ENCODE results near the gene FEZ2. TPM values are rescaled to one million over a fixed set of nuclear protein-coding genes. Genes with fewer than 3 reads are reported as not detected.
A peak's percentile ranks its signal among the peaks of the same experiment; 100 is the strongest.

Gene FEZ2
- 10 to 100 TPM; 11.0 to 17.3 (median 12.8) TPM for total RNA-seq
- 19.5 TPM for total RNA-seq (2013)
- total RNA-seq: 6.6 to 22.8 (median 13.8) reads per million in 29 experiments

GRCh38 chr2:36597532-36598377 lies at the start of gene FEZ2:
Gene FEZ2 (minus strand): TSS chr2:36598168. CDS start chr2:36598142, 26 bp downstream.
- Histone ChIP-seq H3K36me3 (ENCODE audit: control insufficient read depth in 2 of 2, extremely low read depth in 1 of 2, insufficient read depth in 1 of 2, low read length in 1 of 2) (peaks cover 0 to 2% of the 10 kb centered on the region in 2 donors), H3K27ac (ENCODE audit: low read length) (no peak within 1 kb of the TSS), H3K4me1 (ENCODE audit: control insufficient read depth in 1 of 2, extremely low read depth in 1 of 2, insufficient read depth in 2 of 2, low read length in 2 of 2) (peaks cover 0 to 21% of the 10 kb centered on the region in 2 experiments), H3K4me3 (ENCODE audit: control insufficient read depth in 1 of 2, extremely low read depth in 1 of 2, low read length in 1 of 2) (peak within 1 kb of the TSS; percentile 61 to 62), H3K27me3 (replicated peaks in 1 of 2; ENCODE audit: control insufficient read depth in 2 of 2, extremely low read depth in 1 of 2, insufficient read depth in 2 of 2, low read length in 1 of 2) (no peaks in the 10 kb centered on the region), H3K9me3 (no peaks in the 10 kb centered on the region)
- DNase-seq: peak; percentile 4 to 66 (median 36)
- under 1% methylated on average over 46 of the region's 81 CpGs for WGBS (ENCODE audit: insufficient coverage)
- Mint-ChIP-seq H3K4me3 (peak within 1 kb of the TSS; percentile 89 to 96 (median 91)), H3K27ac (peak within 1 kb of the TSS; percentile 63 to 87), H3K9me3 (no peaks in the 10 kb centered on the region), H3K36me3 (peaks cover 6% of the 10 kb centered on the region), H3K4me1 (peaks cover 36 to 46% (median 43%) of the 10 kb centered on the region in 3 donors), H3K27me3 (no peaks in the 10 kb centered on the region)
- ChIA-PET POLR2A (no interaction called here), CTCF (no interaction called here)
- peak; percentile 88 to 93 (median 91) for ATAC-seq (replicated peaks in 1 of 4)

DNA sequence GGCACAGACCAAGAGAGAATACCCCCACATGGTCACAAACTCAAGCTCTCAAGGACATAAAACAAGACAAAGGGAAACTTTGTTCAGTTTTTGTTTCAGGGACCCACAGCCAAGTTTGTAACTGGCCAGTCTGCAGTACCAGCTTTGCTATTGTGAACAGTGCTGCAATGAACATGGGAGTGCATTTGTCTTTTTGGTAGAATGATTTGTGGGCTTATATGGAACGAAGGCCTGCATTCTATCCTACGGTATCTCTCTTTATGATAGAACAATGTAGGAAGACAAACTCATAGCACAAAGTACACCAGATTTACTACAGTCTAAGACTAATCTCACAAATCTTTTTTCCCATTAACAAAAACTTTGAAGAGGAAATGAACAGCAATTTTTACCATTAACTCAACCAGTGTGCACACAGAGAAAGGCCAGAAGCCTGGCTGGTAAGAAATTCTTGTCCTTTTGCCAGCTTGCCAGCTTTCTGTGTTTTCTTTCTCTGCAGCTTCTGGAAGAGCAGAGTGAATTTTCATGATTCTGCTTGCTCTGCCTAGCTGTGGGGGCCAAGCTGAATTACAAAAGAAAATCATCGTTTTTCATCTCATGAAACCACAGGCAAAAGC lies 37.1 kb upstream of the FEZ2 start:
- CTCF ChIA-PET: interaction anchor here in 1 of 2 donors (0.6 kb wide), 1 partner anchor 18 kb away, joined by 3 read pairs; no protein-coding TSS in a partner anchor
- H3K4me1 ChIP-seq (ENCODE audit: control insufficient read depth in 1 of 2, extremely low read depth in 1 of 2, insufficient read depth in 2 of 2, low read length in 2 of 2): no peaks in the 10 kb centered on the region
- H3K36me3 ChIP-seq (ENCODE audit: control insufficient read depth in 2 of 2, extremely low read depth in 1 of 2, insufficient read depth in 1 of 2, low read length in 1 of 2): no peaks in the 10 kb centered on the region
- ATAC-seq (replicated peaks in 1 of 4): no peak
- Mint-ChIP-seq H3K27me3 (peaks cover 13 to 20% of the 10 kb centered on the region in 2 donors), H3K36me3 (no peaks in the 10 kb centered on the region), H3K9me3 (peaks cover 0 to 8% (median 3%) of the 10 kb centered on the region in 3 donors), H3K4me3 (no peak overlapping the region), H3K27ac (no peak overlapping the region), H3K4me1 (no peaks in the 10 kb centered on the region)
- no peak for DNase-seq
- WGBS (ENCODE audit: insufficient coverage): no CpG with 5 or more reads among the region's 3 CpGs
- H3K4me3 ChIP-seq (ENCODE audit: control insufficient read depth in 1 of 2, extremely low read depth in 1 of 2, low read length in 1 of 2): no peak overlapping the region
- POLR2A ChIA-PET: no interaction called here
- no peaks in the 10 kb centered on the region for H3K9me3 ChIP-seq
- no peak overlapping the region for H3K27ac ChIP-seq (ENCODE audit: low read length)
- H3K27me3 ChIP-seq (replicated peaks in 1 of 2; ENCODE audit: control insufficient read depth in 2 of 2, extremely low read depth in 1 of 2, insufficient read depth in 2 of 2, low read length in 1 of 2): peaks cover 0 to 14% of the 10 kb centered on the region in 2 experiments

GRCh38 chr2:36633470-36634092 lies 35.6 kb upstream of the FEZ2 start:
- POLR2A ChIA-PET: no interaction called here
- peaks cover 0 to 8% (median 3%) of the 10 kb centered on the region in 3 donors for H3K9me3 Mint-ChIP-seq
- H3K27me3 ChIP-seq (replicated peaks in 1 of 2; ENCODE audit: control insufficient read depth in 2 of 2, extremely low read depth in 1 of 2, insufficient read depth in 2 of 2, low read length in 1 of 2): peaks cover 0 to 12% of the 10 kb centered on the region in 2 experiments
- H3K4me3 ChIP-seq (ENCODE audit: control insufficient read depth in 1 of 2, extremely low read depth in 1 of 2, low read length in 1 of 2): no peak overlapping the region
- H3K27me3 Mint-ChIP-seq: peaks cover 9 to 17% of the 10 kb centered on the region in 2 donors
- H3K36me3 ChIP-seq (ENCODE audit: control insufficient read depth in 2 of 2, extremely low read depth in 1 of 2, insufficient read depth in 1 of 2, low read length in 1 of 2): no peaks in the 10 kb centered on the region
- no peaks in the 10 kb centered on the region for H3K9me3 ChIP-seq
- H3K27ac ChIP-seq (ENCODE audit: low read length): no peak overlapping the region
- no peak overlapping the region for H3K4me3 Mint-ChIP-seq
- no peak overlapping the region for H3K27ac Mint-ChIP-seq
- CTCF ChIA-PET: no interaction called here
- no CpG with 5 or more reads among the region's 2 CpGs for WGBS (ENCODE audit: insufficient coverage)
- DNase-seq: no peak
- H3K36me3 Mint-ChIP-seq: no peaks in the 10 kb centered on the region
- H3K4me1 Mint-ChIP-seq: no peaks in the 10 kb centered on the region
- no peaks in the 10 kb centered on the region for H3K4me1 ChIP-seq (ENCODE audit: control insufficient read depth in 1 of 2, extremely low read depth in 1 of 2, insufficient read depth in 2 of 2, low read length in 2 of 2)
- no peak for ATAC-seq (replicated peaks in 1 of 4)

- Mint-ChIP-seq H3K27ac (no peak overlapping the region), H3K4me3 (no peak overlapping the region), H3K27me3 (peaks cover 4 to 11% of the 10 kb centered on the region in 2 donors), H3K36me3 (no peaks in the 10 kb centered on the region), H3K4me1 (no peaks in the 10 kb centered on the region), H3K9me3 (peaks cover 0 to 10% (median 9%) of the 10 kb centered on the region in 3 donors)
- ChIA-PET CTCF (no interaction called here), POLR2A (no interaction called here)
- H3K4me3 ChIP-seq (ENCODE audit: control insufficient read depth in 1 of 2, extremely low read depth in 1 of 2, low read length in 1 of 2): no peak overlapping the region
- DNase-seq (no peak), ATAC-seq (replicated peaks in 1 of 4) (no peak)
- H3K4me1 ChIP-seq (ENCODE audit: control insufficient read depth in 1 of 2, extremely low read depth in 1 of 2, insufficient read depth in 2 of 2, low read length in 2 of 2): no peaks in the 10 kb centered on the region
- H3K27ac ChIP-seq (ENCODE audit: low read length): no peak overlapping the region
- H3K9me3 ChIP-seq: no peaks in the 10 kb centered on the region
- H3K36me3 ChIP-seq (ENCODE audit: control insufficient read depth in 2 of 2, extremely low read depth in 1 of 2, insufficient read depth in 1 of 2, low read length in 1 of 2): no peaks in the 10 kb centered on the region
- H3K27me3 ChIP-seq (replicated peaks in 1 of 2; ENCODE audit: control insufficient read depth in 2 of 2, extremely low read depth in 1 of 2, insufficient read depth in 2 of 2, low read length in 1 of 2): no peaks in the 10 kb centered on the region
- WGBS (ENCODE audit: insufficient coverage): no CpG with 5 or more reads among the region's 3 CpGs
Measured at GRCh38 chr2:36626756-36627155, 28.8 kb upstream of the FEZ2 start.

DNA sequence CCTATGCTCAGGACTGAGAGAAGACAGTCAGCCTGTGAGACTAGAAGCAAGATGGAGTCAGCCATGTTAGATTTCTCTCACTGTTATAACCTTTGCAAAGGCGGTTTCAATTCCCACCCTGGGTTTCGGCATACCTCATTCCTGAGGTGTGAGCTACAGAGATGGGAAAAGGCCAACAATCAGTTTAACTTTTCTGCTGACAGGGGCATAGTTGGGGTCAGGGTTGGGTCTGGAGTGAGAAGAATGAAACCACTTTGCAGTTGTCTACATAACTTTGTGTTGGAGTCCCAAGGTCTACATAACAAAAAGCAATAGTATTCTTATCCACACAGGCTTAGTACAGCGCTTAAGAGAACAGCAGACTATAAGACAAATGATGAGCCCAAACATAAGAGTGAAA lies 28.1 kb upstream of the FEZ2 start:
- ChIA-PET CTCF (interaction anchor here in 1 of 2 donors (0.7 kb wide), 1 partner anchor 43 kb away, joined by 3 read pairs; no protein-coding TSS in a partner anchor), POLR2A (no interaction called here)
- Mint-ChIP-seq H3K9me3 (peaks cover 0 to 10% (median 9%) of the 10 kb centered on the region in 3 donors), H3K4me3 (no peak overlapping the region), H3K27ac (no peak overlapping the region), H3K36me3 (no peaks in the 10 kb centered on the region), H3K4me1 (no peaks in the 10 kb centered on the region), H3K27me3 (peaks cover 4 to 11% of the 10 kb centered on the region in 2 donors)
- H3K27ac ChIP-seq (ENCODE audit: low read length): no peak overlapping the region
- DNase-seq (no peak), ATAC-seq (replicated peaks in 1 of 4) (no peak)
- no peaks in the 10 kb centered on the region for H3K9me3 ChIP-seq
- no peaks in the 10 kb centered on the region for H3K4me1 ChIP-seq (ENCODE audit: control insufficient read depth in 1 of 2, extremely low read depth in 1 of 2, insufficient read depth in 2 of 2, low read length in 2 of 2)
- no peaks in the 10 kb centered on the region for H3K27me3 ChIP-seq (replicated peaks in 1 of 2; ENCODE audit: control insufficient read depth in 2 of 2, extremely low read depth in 1 of 2, insufficient read depth in 2 of 2, low read length in 1 of 2)
- no peak overlapping the region for H3K4me3 ChIP-seq (ENCODE audit: control insufficient read depth in 1 of 2, extremely low read depth in 1 of 2, low read length in 1 of 2)
- H3K36me3 ChIP-seq (ENCODE audit: control insufficient read depth in 2 of 2, extremely low read depth in 1 of 2, insufficient read depth in 1 of 2, low read length in 1 of 2): no peaks in the 10 kb centered on the region
- WGBS (ENCODE audit: insufficient coverage): 100% methylated on average over 1 of the region's 3 CpGs

- ChIA-PET POLR2A (no interaction called here), CTCF (no interaction called here)
- no CpG with 5 or more reads among the region's 2 CpGs for WGBS (ENCODE audit: insufficient coverage)
- Histone ChIP-seq H3K27ac (ENCODE audit: low read length) (no peak overlapping the region), H3K4me1 (ENCODE audit: control insufficient read depth in 1 of 2, extremely low read depth in 1 of 2, insufficient read depth in 2 of 2, low read length in 2 of 2) (no peaks in the 10 kb centered on the region), H3K36me3 (ENCODE audit: control insufficient read depth in 2 of 2, extremely low read depth in 1 of 2, insufficient read depth in 1 of 2, low read length in 1 of 2) (no peaks in the 10 kb centered on the region), H3K4me3 (ENCODE audit: control insufficient read depth in 1 of 2, extremely low read depth in 1 of 2, low read length in 1 of 2) (no peak overlapping the region), H3K9me3 (no peaks in the 10 kb centered on the region), H3K27me3 (replicated peaks in 1 of 2; ENCODE audit: control insufficient read depth in 2 of 2, extremely low read depth in 1 of 2, insufficient read depth in 2 of 2, low read length in 1 of 2) (no peaks in the 10 kb centered on the region)
- ATAC-seq (replicated peaks in 1 of 4): no peak
- Mint-ChIP-seq H3K27ac (no peak overlapping the region), H3K36me3 (no peaks in the 10 kb centered on the region), H3K4me3 (no peak overlapping the region), H3K27me3 (peaks cover 6 to 15% of the 10 kb centered on the region in 2 donors), H3K9me3 (peaks cover 0 to 10% (median 9%) of the 10 kb centered on the region in 3 donors), H3K4me1 (no peaks in the 10 kb centered on the region)
- DNase-seq: no peak
Measured at GRCh38 chr2:36625304-36625703, 27.3 kb upstream of the FEZ2 start.
